ENCODE results near the gene RAD51B.

Gene RAD51B

GRCh38 chr14:68174446-68174845, 354.9 kb downstream of the RAD51B start:
- no peak for DNase-seq (ENCODE audit: low read depth in 2 of 2)

- DNase-seq (ENCODE audit: low read depth in 2 of 2): no peak
These were observed 357.1 kb downstream of the RAD51B start for GRCh38 chr14:68176687-68177086.

GRCh38 chr14:68177728-68178127, 358.1 kb downstream of the RAD51B start:
- DNase-seq (ENCODE audit: low read depth in 2 of 2): no peak

- DNase-seq (ENCODE audit: low read depth in 2 of 2): no peak
These were observed 358.7 kb downstream of the RAD51B start for GRCh38 chr14:68178282-68178681.

GRCh38 chr14:68181519-68182326, 362.1 kb downstream of the RAD51B start:
- no peak for DNase-seq (ENCODE audit: low read depth in 2 of 2)

GRCh38 chr14:68182492-68182891, 362.9 kb downstream of the RAD51B start:
- no peak for DNase-seq (ENCODE audit: low read depth in 2 of 2)

- peak; percentile 69 to 72 for DNase-seq (ENCODE audit: low read depth in 2 of 2)
These were observed 367.1 kb downstream of the RAD51B start for GRCh38 chr14:68186500-68187276.

GRCh38 chr14:68188174-68188573, 368.6 kb downstream of the RAD51B start:
- no peak for DNase-seq (ENCODE audit: low read depth in 2 of 2)

- DNase-seq (ENCODE audit: low read depth in 2 of 2): no peak
These were observed 370.5 kb downstream of the RAD51B start for GRCh38 chr14:68190032-68190431.

GRCh38 chr14:68191567-68192321, 372.2 kb downstream of the RAD51B start:
- no peak for DNase-seq (ENCODE audit: low read depth in 2 of 2)

- no peak for DNase-seq (ENCODE audit: low read depth in 2 of 2)
These were observed 373.4 kb downstream of the RAD51B start for GRCh38 chr14:68192935-68193334.

- DNase-seq (ENCODE audit: low read depth in 2 of 2): no peak
These were observed 374.5 kb downstream of the RAD51B start for GRCh38 chr14:68193970-68194681.

GRCh38 chr14:68195126-68195525, 375.5 kb downstream of the RAD51B start:
- DNase-seq (ENCODE audit: low read depth in 2 of 2): no peak

GRCh38 chr14:68198713-68199495, 379.3 kb downstream of the RAD51B start:
- DNase-seq (ENCODE audit: low read depth in 2 of 2): no peak

- DNase-seq (ENCODE audit: low read depth in 2 of 2): no peak
These were observed 380.1 kb downstream of the RAD51B start for GRCh38 chr14:68199554-68200151.

GRCh38 chr14:68203871-68204270, 384.3 kb downstream of the RAD51B start:
- DNase-seq (ENCODE audit: low read depth in 2 of 2): no peak

- DNase-seq (ENCODE audit: low read depth in 2 of 2): no peak
These were observed 388.6 kb downstream of the RAD51B start for GRCh38 chr14:68208218-68208617.

- DNase-seq (ENCODE audit: low read depth in 2 of 2): no peak
These were observed 389.2 kb downstream of the RAD51B start for GRCh38 chr14:68208626-68209317.

GRCh38 chr14:68210729-68211299, 391.2 kb downstream of the RAD51B start:
- peak; percentile 79 to 83 for DNase-seq (ENCODE audit: low read depth in 2 of 2)
